Cardiac septum (tissue), 1 donor: ENCODE results near the gene PCLO. TPM values are rescaled to one million over a fixed set of nuclear protein-coding genes. Genes with fewer than 3 reads are reported as not detected.

ENCODE experiments used
- DNase-seq: peaks from one replicate; pipeline ENCODE4 v3.0.0-alpha.2; 2020; ENCODE audit warnings: low spot score
- intact Hi-C: fragments of 100-400 bp; cut with DNase I; formaldehyde crosslinking; loops from one replicate; pipeline ENCODE4 v1.14.0; 2022
- total RNA-seq: library from RNA; stranded (reverse); fragmentation: NEBNext Ultra II Directional; extraction: Animal tissue kit (Norgen Biotek cat#: 25700); gene quantifications from one replicate; pipeline ENCODE4 v1.2.1, GENCODE V29; 2021
- donor health status: DM: no; HTN: no; CAD: no.

The PCLO gene
- total RNA-seq, 1 donor from 2014 or later: 3.2 TPM

- intact Hi-C loops: no loop called here
- DNase-seq: no peak
Observed at GRCh38 chr7:82865856-82866255, 296.8 kb downstream of the PCLO start.

GRCh38 chr7:82859106-82859850 lies 303.4 kb downstream of the PCLO start:
- intact Hi-C loops: no loop called here
- no peak for DNase-seq

GRCh38 chr7:82851121-82851520 lies 311.6 kb downstream of the PCLO start:
- intact Hi-C loops: no loop called here
- DNase-seq: no peak

- no peak for DNase-seq
- intact Hi-C loops: no loop called here
Observed at GRCh38 chr7:82841828-82842227, 320.9 kb downstream of the PCLO start.

GRCh38 chr7:82840061-82840460 lies 322.6 kb downstream of the PCLO start:
- DNase-seq: no peak
- intact Hi-C loops: no loop called here

GRCh38 chr7:82839555-82839954 lies 323.1 kb downstream of the PCLO start:
- DNase-seq: no peak
- intact Hi-C loops: no loop called here

- intact Hi-C loops: no loop called here
- DNase-seq: no peak
Observed at GRCh38 chr7:82839063-82839462, 323.6 kb downstream of the PCLO start.

GRCh38 chr7:82838314-82838713 lies 324.4 kb downstream of the PCLO start:
- intact Hi-C loops: no loop called here
- DNase-seq: no peak

GRCh38 chr7:82823073-82823472 lies 339.6 kb downstream of the PCLO start:
- no peak for DNase-seq
- intact Hi-C loops: no loop called here

- intact Hi-C loops: no loop called here
- no peak for DNase-seq
Observed at GRCh38 chr7:82821037-82821436, 341.6 kb downstream of the PCLO start.

GRCh38 chr7:82818171-82818570 lies 344.5 kb downstream of the PCLO start:
- no peak for DNase-seq
- intact Hi-C loops: loop anchor here (10.0 kb wide), 1 partner anchor 457 kb away; no protein-coding TSS in a partner anchor

GRCh38 chr7:82816272-82816671 lies 346.4 kb downstream of the PCLO start:
- intact Hi-C loops: loop anchor here (10.0 kb wide), 1 partner anchor 459 kb away; no protein-coding TSS in a partner anchor
- DNase-seq: no peak

- intact Hi-C loops: loop anchor here (10.0 kb wide), 1 partner anchor 464 kb away; no protein-coding TSS in a partner anchor
Observed at GRCh38 chr7:82810558-82811259, 352.0 kb downstream of the PCLO start.

GRCh38 chr7:82808633-82809032 lies 354.1 kb downstream of the PCLO start:
- DNase-seq: no peak
- intact Hi-C loops: no loop called here

More at GRCh38 chr7:82810558-82811259, 352.0 kb downstream of the PCLO start:
- DNase-seq: no peak

- intact Hi-C loops: no loop called here
- DNase-seq: no peak
Observed at GRCh38 chr7:82805527-82805960, 357.1 kb downstream of the PCLO start.

GRCh38 chr7:82803411-82803810 lies 359.3 kb downstream of the PCLO start:
- intact Hi-C loops: no loop called here

GRCh38 chr7:82789883-82790609 lies 372.6 kb downstream of the PCLO start:
- DNase-seq: no peak
- intact Hi-C loops: no loop called here

More at GRCh38 chr7:82803411-82803810, 359.3 kb downstream of the PCLO start:
- no peak for DNase-seq

- intact Hi-C loops: no loop called here
- no peak for DNase-seq
Observed at GRCh38 chr7:82778021-82778420, 384.7 kb downstream of the PCLO start.

GRCh38 chr7:82762880-82763279 lies 399.8 kb downstream of the PCLO start:
- intact Hi-C loops: no loop called here
- no peak for DNase-seq

- DNase-seq: no peak
- intact Hi-C loops: no loop called here
Observed at GRCh38 chr7:82760831-82761230, 401.9 kb downstream of the PCLO start.
